C4-2B (cell line): Measurements from ENCODE around the gene BMPR1B.

Source experiments
- H3K27ac ChIP-seq: fragments of 450-650 bp; 2 replicates; pipeline ENCODE4 v1.5.1; 2017
- ZFX ChIP-seq: fragments of 450-650 bp; IDR thresholded peaks from 2 replicates; pipeline ENCODE4 v1.6.1; 2017
- TF ChIP-seq, protein P1 (sequence below): fragments of 450-650 bp; conservative IDR thresholded peaks from 2 replicates; pipeline ENCODE4 v1.5.1; 2017; ENCODE audit warnings: mild to moderate bottlenecking

BMPR1B gene

DNA sequence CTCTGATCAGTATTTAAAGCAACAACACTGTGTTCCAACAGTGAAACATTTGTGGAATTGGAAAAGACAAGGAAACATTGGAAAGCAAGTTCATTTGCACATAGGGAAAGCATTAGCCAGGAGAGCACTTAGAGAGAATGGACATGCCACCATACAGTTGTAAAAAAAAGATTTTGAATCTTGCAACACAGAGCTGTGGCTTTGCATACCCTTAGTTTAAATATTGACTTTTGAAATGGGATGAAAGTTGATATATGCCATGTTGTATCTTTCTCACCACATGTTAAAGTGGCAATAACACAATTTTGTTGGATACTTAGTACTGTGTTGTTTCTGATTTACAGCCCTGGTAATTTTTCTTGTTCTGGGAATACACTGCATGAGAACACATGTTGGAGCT is 208.1 kb downstream of the BMPR1B start:
- H3K27ac ChIP-seq = no peak overlapping the region
- no peak for TF ChIP-seq ZFX
- TF ChIP-seq, protein P1, sequence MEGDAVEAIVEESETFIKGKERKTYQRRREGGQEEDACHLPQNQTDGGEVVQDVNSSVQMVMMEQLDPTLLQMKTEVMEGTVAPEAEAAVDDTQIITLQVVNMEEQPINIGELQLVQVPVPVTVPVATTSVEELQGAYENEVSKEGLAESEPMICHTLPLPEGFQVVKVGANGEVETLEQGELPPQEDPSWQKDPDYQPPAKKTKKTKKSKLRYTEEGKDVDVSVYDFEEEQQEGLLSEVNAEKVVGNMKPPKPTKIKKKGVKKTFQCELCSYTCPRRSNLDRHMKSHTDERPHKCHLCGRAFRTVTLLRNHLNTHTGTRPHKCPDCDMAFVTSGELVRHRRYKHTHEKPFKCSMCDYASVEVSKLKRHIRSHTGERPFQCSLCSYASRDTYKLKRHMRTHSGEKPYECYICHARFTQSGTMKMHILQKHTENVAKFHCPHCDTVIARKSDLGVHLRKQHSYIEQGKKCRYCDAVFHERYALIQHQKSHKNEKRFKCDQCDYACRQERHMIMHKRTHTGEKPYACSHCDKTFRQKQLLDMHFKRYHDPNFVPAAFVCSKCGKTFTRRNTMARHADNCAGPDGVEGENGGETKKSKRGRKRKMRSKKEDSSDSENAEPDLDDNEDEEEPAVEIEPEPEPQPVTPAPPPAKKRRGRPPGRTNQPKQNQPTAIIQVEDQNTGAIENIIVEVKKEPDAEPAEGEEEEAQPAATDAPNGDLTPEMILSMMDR = no peak

DNA sequence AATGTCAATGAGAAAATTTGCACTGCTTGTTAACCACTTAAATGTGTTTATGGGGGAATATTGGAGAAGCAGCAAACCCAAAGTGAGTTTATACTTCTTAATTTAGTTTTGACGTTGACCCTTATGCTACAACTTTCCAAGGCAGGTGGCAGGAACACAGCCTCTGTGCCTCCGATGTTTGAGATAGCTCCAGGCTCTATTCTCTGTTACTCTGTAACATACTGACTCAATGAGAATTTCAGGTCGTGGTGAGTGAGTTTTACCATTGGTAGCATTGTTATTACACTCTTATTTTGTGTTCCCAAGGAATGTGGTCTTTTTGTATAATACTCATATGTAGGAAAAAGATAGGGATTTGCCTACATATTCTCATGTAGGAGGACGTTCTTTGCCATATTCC is 210.7 kb downstream of the BMPR1B start:
- H3K27ac ChIP-seq = no peak overlapping the region
- TF ChIP-seq, protein P1 = no peak

DNA sequence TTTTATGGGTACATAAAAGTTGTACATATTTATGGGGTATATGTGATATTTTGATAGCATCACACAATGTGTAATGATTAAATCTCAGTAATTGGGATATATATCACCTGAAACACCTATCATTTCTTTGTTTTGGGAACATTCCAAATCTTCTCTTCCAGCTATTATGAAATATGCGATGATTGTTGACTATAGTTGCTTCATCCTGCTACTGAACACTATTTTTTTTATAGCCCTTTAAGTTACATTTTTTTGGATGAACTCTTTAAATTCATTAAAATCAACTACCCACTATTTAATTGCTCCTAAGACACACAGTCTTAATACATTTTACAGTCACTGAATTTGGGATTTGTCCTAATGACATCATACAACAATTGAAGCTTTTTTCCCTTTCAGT is 212.9 kb downstream of the BMPR1B start:
- TF ChIP-seq, protein P1 = no peak
- TF ChIP-seq ZFX = no peak
- no peak overlapping the region for H3K27ac ChIP-seq

DNA sequence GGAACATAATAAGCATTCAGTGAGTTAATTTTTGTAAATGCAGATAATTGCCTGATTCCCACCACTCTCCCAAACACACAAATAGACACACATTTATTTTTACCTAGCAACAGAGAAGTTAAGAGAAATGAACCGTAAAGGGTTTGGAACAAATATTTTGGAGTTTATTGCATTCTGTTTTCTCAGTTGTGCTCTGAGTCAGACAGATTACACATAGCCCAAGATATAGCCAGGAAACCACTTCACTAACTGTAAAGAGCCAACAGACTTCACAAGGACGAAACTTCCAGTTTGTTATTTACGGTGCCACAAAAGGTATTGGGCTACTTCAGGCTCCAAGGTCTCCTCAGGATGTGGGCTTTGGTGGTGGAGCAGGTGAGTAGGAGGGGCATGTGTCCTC is 217.0 kb downstream of the BMPR1B start:
- no peak overlapping the region for H3K27ac ChIP-seq
- TF ChIP-seq, protein P1 = no peak
- TF ChIP-seq ZFX = no peak

DNA sequence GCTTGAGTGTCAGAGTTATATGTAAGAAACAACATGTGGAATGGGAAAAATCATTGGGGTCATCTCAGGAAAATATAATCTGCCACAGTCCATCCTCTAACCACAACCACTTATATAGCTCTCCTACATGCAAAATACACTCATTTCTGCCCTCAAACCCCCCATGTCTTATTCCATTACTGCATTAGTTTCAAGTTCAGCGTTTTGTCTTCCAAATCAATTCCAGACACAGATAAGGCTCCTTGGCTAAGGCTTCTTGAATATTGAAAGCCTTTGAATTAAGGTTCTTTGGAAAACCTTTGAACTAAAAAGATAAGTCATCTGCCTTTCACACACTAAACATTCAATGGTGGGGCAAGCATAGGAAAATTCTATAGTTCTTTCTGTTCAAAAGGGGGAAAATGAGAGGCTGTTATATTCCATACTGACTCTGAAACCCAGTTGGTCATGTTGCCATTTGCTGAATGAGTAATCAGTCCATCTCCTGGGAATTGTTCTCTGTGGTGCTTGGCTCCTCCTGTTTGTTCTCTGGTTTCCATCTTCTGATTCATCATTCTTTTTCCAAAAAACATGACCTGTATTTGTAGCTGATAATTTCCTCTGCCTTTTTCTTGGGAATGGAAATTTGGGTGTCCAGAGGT is 218.7 kb downstream of the BMPR1B start:
- TF ChIP-seq ZFX = no peak
- TF ChIP-seq, protein P1 = no peak

DNA sequence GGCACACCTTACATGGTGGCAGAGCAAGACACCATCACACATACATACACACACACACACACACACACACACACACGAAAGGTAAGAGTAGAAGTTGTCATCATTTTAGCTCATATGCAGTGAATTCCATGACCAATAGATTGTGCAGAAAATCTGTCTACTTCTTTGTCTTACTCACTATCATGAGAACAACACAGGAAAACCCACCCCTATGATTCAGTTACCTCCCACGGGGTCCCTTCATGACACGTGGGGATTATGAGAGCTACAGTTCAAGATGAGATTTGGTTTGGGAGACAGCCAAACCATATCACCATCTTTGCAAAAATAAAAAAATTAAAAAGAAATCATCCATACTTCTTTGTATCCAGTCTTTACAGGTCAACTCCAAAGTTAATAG is 221.1 kb downstream of the BMPR1B start:
- H3K27ac ChIP-seq = no peak overlapping the region
- TF ChIP-seq ZFX = no peak
- TF ChIP-seq, protein P1 = no peak

More for the DNA sequence above, 218.7 kb downstream of the BMPR1B start:
- no peak overlapping the region for H3K27ac ChIP-seq

DNA sequence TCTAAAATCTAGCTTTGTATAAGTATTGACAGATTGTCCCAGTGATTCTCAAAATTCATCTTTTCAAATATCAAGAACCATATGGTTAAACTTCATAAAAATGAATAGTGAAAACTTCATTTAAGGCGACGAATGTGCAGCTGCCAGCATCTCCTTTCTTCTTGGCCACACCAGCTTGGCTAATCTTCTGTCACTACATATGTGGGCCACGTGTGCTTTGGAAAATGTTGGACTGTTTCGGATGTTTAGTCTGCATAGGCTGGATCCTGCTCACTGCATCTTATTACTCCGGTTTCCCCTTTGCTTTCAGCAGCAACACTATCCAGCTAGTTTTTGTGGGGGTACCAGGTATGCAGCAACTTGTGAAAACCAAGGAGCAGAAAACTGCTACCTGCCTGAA is 221.9 kb downstream of the BMPR1B start:
- TF ChIP-seq, protein P1 = no peak
- TF ChIP-seq ZFX = no peak
- H3K27ac ChIP-seq = no peak overlapping the region
